Gastrocnemius medialis (tissue), 4 donors: ENCODE results near the gene ZBTB44.

Experiments used
- POLR2A ChIP-seq, 2 donors: fragments of 450-650 bp; IDR thresholded peaks; one replicate each; pipeline ENCODE4 v1.6.1; 2017; ENCODE audit warnings: antibody characterized with exemption in 2 of 2, mild to moderate bottlenecking in 2 of 2, moderate library complexity in 2 of 2
- TF ChIP-seq, protein P1 (sequence below), 5 experiments: fragments of 450-650 bp in 3 of 5; fragments of 200-600 bp in 2 of 5; sonication (generic) in 2 of 5; IDR thresholded peaks in 4 of 5; conservative IDR thresholded peaks in 1 of 5; 1 replicate in 4 of 5; 2 replicates in 1 of 5; pipeline ENCODE4 v1.5.1; 2016 to 2019; ENCODE audit warnings: antibody characterized with exemption in 5 of 5, mild to moderate bottlenecking in 3 of 5, moderate library complexity in 3 of 5

GRCh38 chr11:130213143-130213978 lies 101.4 kb downstream of the ZBTB44 start:
- TF ChIP-seq, protein P1, sequence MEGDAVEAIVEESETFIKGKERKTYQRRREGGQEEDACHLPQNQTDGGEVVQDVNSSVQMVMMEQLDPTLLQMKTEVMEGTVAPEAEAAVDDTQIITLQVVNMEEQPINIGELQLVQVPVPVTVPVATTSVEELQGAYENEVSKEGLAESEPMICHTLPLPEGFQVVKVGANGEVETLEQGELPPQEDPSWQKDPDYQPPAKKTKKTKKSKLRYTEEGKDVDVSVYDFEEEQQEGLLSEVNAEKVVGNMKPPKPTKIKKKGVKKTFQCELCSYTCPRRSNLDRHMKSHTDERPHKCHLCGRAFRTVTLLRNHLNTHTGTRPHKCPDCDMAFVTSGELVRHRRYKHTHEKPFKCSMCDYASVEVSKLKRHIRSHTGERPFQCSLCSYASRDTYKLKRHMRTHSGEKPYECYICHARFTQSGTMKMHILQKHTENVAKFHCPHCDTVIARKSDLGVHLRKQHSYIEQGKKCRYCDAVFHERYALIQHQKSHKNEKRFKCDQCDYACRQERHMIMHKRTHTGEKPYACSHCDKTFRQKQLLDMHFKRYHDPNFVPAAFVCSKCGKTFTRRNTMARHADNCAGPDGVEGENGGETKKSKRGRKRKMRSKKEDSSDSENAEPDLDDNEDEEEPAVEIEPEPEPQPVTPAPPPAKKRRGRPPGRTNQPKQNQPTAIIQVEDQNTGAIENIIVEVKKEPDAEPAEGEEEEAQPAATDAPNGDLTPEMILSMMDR (IDR thresholded peaks at IDR 0.05 in 4 of 5, conservative IDR thresholded peaks at IDR 0.05 in 1 of 5), result peak; percentile 79 to 98 (median 88)
- no peak for TF ChIP-seq POLR2A (IDR thresholded peaks at IDR 0.05)
